Neural cell (in vitro differentiated cells): Measurements from ENCODE around the gene ABHD8. TPM values are rescaled to one million over a fixed set of nuclear protein-coding genes. Genes with fewer than 3 reads are reported as not detected.
A peak's percentile ranks its signal among the peaks of the same experiment; 100 is the strongest.

Experiments
- H2AFZ ChIP-seq: fragments of 200-600, 300-800 bp; sonication (generic), shearing (Covaris generic); 2 replicates; pipeline ENCODE4 v1.6.0; 2014; ENCODE audit warnings: low read depth, mild to moderate bottlenecking, antibody characterized with exemption, low read length, moderate library complexity
- H3F3A ChIP-seq: fragments of 200-600 bp; shearing (Covaris generic); 2 replicates; pipeline ENCODE4 v1.6.1; 2016; ENCODE audit warnings: mild to moderate bottlenecking, moderate library complexity, mixed read lengths, antibody characterized with exemption, low read length; ENCODE audit not compliant: insufficient read depth, poor library complexity, severe bottlenecking
- H3K27ac ChIP-seq: fragments of 200-600, 300-800 bp; sonication (generic), shearing (Covaris generic); 2 replicates; pipeline ENCODE4 v1.5.1; 2014; ENCODE audit warnings: mild to moderate bottlenecking, low read length, moderate library complexity
- H3K27me3 ChIP-seq: fragments of 300-800, 200-600 bp; sonication (generic), shearing (Covaris generic); 2 replicates; pipeline ENCODE4 v1.6.0; 2014; ENCODE audit warnings: mild to moderate bottlenecking, low read depth, low read length, moderate library complexity; ENCODE audit not compliant: insufficient read depth
- H3K36me3 ChIP-seq: fragments of 300-800, 200-600 bp; sonication (generic), shearing (Covaris generic); 2 replicates; pipeline ENCODE4 v1.5.1; 2014; ENCODE audit warnings: mild to moderate bottlenecking, antibody characterized with exemption, low read length, moderate library complexity; ENCODE audit not compliant: insufficient read depth
- H3K4me2 ChIP-seq: fragments of 300-800, 200-600 bp; sonication (generic), shearing (Covaris generic); 2 replicates; pipeline ENCODE4 v1.6.0; 2014; ENCODE audit warnings: mild to moderate bottlenecking, low read length
- H3K4me3 ChIP-seq: fragments of 300-800, 200-600 bp; sonication (generic), shearing (Covaris generic); 2 replicates; pipeline ENCODE4 v1.5.1; 2014; ENCODE audit warnings: mild to moderate bottlenecking, low read length, moderate library complexity
- H3K79me2 ChIP-seq: fragments of 200-600 bp; shearing (Covaris generic); replicated peaks from 2 replicates; pipeline ENCODE4 v1.6.0; 2014; ENCODE audit warnings: mild to moderate bottlenecking, low read length, moderate library complexity; ENCODE audit not compliant: insufficient read depth
- H3K9ac ChIP-seq: fragments of 300-800, 200-600 bp; sonication (generic), shearing (Covaris generic); 2 replicates; pipeline ENCODE4 v1.6.1; 2016; ENCODE audit warnings: mild to moderate bottlenecking, low read length, mixed read lengths
- H3K9me2 ChIP-seq: fragments of 200-600 bp; shearing (Covaris generic); 2 replicates; pipeline ENCODE4 v1.6.1; 2016; ENCODE audit warnings: mild to moderate bottlenecking, low read length, mixed read lengths; ENCODE audit not compliant: insufficient read depth
- H3K9me3 ChIP-seq: fragments of 200-600, 300-800 bp; sonication (generic), shearing (Covaris generic); 2 replicates; pipeline ENCODE4 v1.6.1; 2016; ENCODE audit warnings: mild to moderate bottlenecking, mixed run types, low read length, moderate library complexity, mixed read lengths
- H4K20me1 ChIP-seq: fragments of 200-600 bp; shearing (Covaris generic); 2 replicates; pipeline ENCODE4 v1.6.1; 2016; ENCODE audit warnings: mild to moderate bottlenecking, mixed run types; ENCODE audit not compliant: insufficient read depth
- CTCF ChIP-seq: fragments of 450-650 bp; IDR thresholded peaks from 2 replicates; pipeline ENCODE4 v1.5.1; 2014; ENCODE audit warnings: antibody characterized with exemption, mild to moderate bottlenecking, moderate library complexity; ENCODE audit not compliant: poor library complexity, severe bottlenecking
- EP300 ChIP-seq: fragments of 450-650 bp; conservative IDR thresholded peaks from 2 replicates; pipeline ENCODE4 v1.6.1; 2014; ENCODE audit warnings: antibody characterized with exemption, mild to moderate bottlenecking, moderate library complexity; ENCODE audit not compliant: poor library complexity, severe bottlenecking
- EZH2 ChIP-seq: fragments of 200-600, 300-800 bp; shearing (Covaris generic), sonication (generic); IDR thresholded peaks from 2 replicates; pipeline ENCODE4 v1.6.1; 2014; ENCODE audit warnings: antibody characterized with exemption, low read length, borderline replicate concordance, mild to moderate bottlenecking; ENCODE audit not compliant: insufficient read depth, poor library complexity, severe bottlenecking
- MXI1 ChIP-seq: fragments of 450-650 bp; conservative IDR thresholded peaks from 2 replicates; pipeline ENCODE4 v1.6.1; 2014; ENCODE audit warnings: antibody characterized with exemption, mild to moderate bottlenecking; ENCODE audit not compliant: poor library complexity, severe bottlenecking
- POLR2AphosphoS5 ChIP-seq: IDR thresholded peaks from 2 replicates; pipeline ENCODE4 v1.6.1; 2012
- RAD21 ChIP-seq: fragments of 450-650 bp; conservative IDR thresholded peaks from 2 replicates; pipeline ENCODE4 v1.6.1; 2014; ENCODE audit warnings: antibody characterized with exemption, mild to moderate bottlenecking, moderate library complexity
- REST ChIP-seq: IDR thresholded peaks from 2 replicates; pipeline ENCODE4 v1.6.1; 2012; ENCODE audit warnings: borderline replicate concordance
- SMC3 ChIP-seq: fragments of 450-650 bp; conservative IDR thresholded peaks from 2 replicates; pipeline ENCODE4 v1.6.1; 2014; ENCODE audit warnings: antibody characterized with exemption, mild to moderate bottlenecking, moderate library complexity; ENCODE audit not compliant: poor library complexity
- TAF1 ChIP-seq: IDR thresholded peaks from 2 replicates; pipeline ENCODE4 v1.6.1; 2012; ENCODE audit warnings: low read depth
- polyA plus RNA-seq: library from polyadenylated mRNA; depleted of rRNA; stranded (reverse); fragments of >200 nt; gene quantifications from 2 replicates; pipeline ENCODE4 v1.2.3, GENCODE V29; 2014

ABHD8 gene
- polyA plus RNA-seq, 1 donor from 2014 or later, result 28.1 TPM

- Histone ChIP-seq H3K9me2 (no peaks in the 10 kb centered on the region), H3K79me2 (peaks cover 12% of the 10 kb centered on the region), H3K36me3 (no peaks in the 10 kb centered on the region), H3K4me3 (peak within 1 kb of the TSS; percentile 92), H2AFZ (peak within 1 kb of the TSS; percentile 94), H4K20me1 (no peaks in the 10 kb centered on the region), H3K27ac (peak within 1 kb of the TSS; percentile 84), H3F3A (no peaks in the 10 kb centered on the region), H3K4me2 (peak within 1 kb of the TSS; percentile 95), H3K27me3 (no peaks in the 10 kb centered on the region), H3K9me3 (no peaks in the 10 kb centered on the region), H3K9ac (peak within 1 kb of the TSS; percentile 88)
- TF ChIP-seq MXI1, result peak; percentile 85
- TF ChIP-seq EP300, result peak; percentile 20
- peak; percentile 88 for TF ChIP-seq SMC3
- peak; percentile 74 for TF ChIP-seq RAD21
- peak; percentile 94 for TF ChIP-seq CTCF
- TF ChIP-seq TAF1, result peak; percentile 73
- TF ChIP-seq EZH2, result no peak
- TF ChIP-seq POLR2AphosphoS5, result peak; percentile 75
- TF ChIP-seq REST, result no peak
Observed at GRCh38 chr19:17305517-17306284, 2.5 kb upstream of the ABHD8 start, which contains the start of gene MRPL34. TSS of gene MRPL34 (plus strand) at chr19:17305872. CDS start at chr19:17305893, 21 bp downstream.

GRCh38 chr19:17305216-17305516 is 1.9 kb upstream of the ABHD8 start:
- H3F3A ChIP-seq, result no peaks in the 10 kb centered on the region
- H3K9me2 ChIP-seq, result no peaks in the 10 kb centered on the region
- peak overlapping the region; percentile 52 for H3K9ac ChIP-seq
- no peaks in the 10 kb centered on the region for H4K20me1 ChIP-seq
- H3K79me2 ChIP-seq, result peaks cover 7% of the 10 kb centered on the region
- H3K9me3 ChIP-seq, result no peaks in the 10 kb centered on the region
- H3K36me3 ChIP-seq, result no peaks in the 10 kb centered on the region
- peak overlapping the region; percentile 64 for H3K4me2 ChIP-seq
- peak overlapping the region; percentile 30 for H3K27ac ChIP-seq
- H3K4me3 ChIP-seq, result peak overlapping the region; percentile 92
- H3K27me3 ChIP-seq, result no peaks in the 10 kb centered on the region
- peak overlapping the region; percentile 48 for H2AFZ ChIP-seq
- TF ChIP-seq EZH2 (no peak), REST (no peak), EP300 (no peak), TAF1 (no peak), CTCF (no peak), POLR2AphosphoS5 (no peak), RAD21 (no peak), MXI1 (no peak), SMC3 (no peak)
